ENCODE measurements around the gene FAM168A.

The FAM168A gene

DNA sequence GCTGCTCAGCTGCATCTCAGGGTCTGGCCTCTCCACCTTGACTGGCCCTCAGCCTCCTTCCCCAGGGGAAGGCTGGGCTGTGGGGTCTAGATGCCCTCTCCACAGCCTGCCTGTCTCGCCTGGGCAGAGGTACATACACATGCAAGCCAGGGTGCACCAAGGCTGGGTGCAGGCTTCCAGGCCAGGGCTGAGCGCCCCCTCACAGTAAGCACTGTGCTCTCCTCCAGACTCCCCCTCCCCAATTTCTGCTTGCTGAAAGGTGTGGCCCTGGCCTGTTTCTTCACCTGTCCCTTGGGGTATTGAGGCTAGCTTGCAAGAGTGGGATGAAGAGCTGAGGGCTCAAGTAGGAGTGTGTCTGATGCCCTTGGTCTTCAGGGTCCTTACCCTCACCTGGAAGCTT, 199.2 kb downstream of the FAM168A start:
- no peak for DNase-seq

DNA sequence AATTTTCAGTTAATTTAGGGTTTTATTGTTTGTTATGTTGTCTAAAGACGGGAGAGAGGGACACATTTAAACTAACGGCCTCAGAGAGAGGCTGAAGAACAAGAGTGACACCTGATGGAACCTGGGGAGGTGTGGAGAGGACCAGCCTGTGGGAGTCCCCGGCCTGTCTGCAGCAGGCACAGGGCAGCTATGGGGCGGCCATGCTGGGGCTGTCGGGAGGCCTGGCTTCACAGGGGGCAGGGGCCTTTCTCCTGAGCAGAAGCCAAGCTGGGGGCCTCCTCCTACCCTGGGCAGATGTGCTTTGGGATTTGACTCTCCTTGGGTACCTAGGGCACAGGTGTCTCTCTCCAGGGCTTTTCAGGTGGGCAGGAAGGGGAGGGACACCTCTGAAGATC, 199.8 kb downstream of the FAM168A start:
- no peak for DNase-seq

GRCh38 chr11:73397468-73398131, 200.3 kb downstream of the FAM168A start:
- no peak for DNase-seq

DNA sequence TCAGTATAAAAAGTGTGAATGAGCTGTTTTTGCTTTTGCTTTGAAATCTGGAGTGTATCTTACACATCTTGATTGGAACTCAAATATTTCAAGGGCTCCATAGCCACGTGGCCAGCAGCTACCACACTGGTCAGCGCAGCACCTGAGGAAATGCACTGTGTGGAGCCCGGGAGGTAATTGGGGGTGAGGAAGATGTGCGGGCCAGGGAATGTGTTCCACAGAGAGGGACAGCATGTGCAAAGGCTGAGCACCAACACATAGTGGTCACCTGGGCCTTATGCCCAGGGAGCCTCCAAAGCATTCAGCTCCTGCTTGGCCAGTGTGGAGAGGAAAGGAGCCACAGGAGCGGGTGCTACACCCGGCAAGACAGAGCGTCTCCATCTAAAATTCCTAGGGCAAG, 200.9 kb downstream of the FAM168A start:
- DNase-seq = no peak

DNA sequence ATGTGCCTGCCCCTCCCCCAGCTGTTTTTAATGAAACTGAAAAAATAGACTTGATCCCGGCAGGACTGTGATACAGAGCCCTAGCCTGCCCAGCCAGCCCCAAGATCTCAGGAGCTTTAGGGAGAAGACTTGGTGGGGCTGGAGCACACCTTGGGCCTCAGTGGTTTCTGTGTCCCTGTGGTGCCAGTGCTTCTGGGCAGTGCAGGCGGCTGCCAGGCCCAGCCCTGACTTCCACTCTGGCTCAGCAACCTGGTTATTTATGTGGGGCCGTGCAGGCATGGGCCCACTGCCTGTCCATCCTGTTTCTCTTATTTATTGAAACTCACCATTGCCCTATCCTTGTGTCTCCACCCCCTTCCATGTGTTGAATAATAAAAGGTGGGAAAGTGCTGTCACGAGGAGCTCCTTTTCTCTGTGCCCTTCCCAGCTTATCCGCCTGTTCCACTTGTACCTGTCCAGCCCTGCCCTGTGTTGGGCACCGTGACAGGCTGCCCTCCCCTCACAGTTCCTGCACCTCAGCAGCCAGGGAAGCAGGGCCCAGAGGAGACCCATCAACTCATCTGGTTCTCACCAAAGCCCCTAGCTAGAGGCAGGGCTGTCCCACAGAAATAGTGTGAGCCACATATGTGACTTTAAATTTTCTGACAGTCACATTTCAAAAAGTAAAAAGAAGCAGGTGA, 201.5 kb downstream of the FAM168A start:
- no peak for DNase-seq

- no peak for DNase-seq
Observed at GRCh38 chr11:73395297-73396208, 202.4 kb downstream of the FAM168A start.

DNA sequence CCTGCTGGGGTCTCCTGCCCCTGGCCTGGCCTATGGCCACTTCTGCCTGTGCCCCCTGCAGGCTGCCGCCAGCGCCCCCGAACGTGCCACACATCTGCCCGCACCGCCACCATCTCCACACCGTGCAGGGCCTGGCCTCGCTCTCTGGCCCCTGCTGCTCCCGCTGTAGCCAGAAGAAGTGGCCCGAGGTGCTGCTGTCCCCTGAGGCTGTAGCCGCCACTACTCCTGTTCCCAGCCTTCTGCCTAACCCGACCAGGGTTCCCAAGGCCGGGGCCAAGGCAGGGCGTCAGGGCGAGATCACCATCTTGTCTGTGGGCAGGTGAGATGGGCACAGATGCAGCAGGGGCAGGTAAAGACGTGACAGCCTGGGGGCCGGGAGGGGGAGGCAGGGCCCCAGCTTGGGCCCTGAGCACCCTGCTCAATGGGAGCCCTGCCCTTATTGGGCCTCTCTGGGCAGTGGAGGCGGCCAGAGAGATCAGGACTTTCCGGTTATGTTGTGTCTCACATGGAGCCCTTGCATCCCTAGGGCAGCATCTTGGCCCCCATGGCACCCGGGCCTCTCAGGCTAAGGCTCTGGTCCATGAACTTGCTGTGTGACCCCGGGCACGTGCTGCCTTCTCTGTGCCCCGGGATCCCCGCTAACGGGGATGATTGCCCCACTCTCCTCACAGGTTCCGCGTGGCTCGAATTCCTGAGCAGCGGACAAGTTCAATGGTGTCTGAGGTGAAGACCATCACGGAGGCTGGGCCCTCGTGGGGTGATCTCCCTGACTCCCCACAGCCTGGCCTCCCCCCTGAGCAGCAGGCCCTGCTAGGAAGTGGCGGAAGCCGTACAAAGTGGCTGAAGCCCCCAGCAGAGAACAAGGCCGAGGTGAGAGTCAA, 203.3 kb downstream of the FAM168A start:
- no peak for DNase-seq

DNA sequence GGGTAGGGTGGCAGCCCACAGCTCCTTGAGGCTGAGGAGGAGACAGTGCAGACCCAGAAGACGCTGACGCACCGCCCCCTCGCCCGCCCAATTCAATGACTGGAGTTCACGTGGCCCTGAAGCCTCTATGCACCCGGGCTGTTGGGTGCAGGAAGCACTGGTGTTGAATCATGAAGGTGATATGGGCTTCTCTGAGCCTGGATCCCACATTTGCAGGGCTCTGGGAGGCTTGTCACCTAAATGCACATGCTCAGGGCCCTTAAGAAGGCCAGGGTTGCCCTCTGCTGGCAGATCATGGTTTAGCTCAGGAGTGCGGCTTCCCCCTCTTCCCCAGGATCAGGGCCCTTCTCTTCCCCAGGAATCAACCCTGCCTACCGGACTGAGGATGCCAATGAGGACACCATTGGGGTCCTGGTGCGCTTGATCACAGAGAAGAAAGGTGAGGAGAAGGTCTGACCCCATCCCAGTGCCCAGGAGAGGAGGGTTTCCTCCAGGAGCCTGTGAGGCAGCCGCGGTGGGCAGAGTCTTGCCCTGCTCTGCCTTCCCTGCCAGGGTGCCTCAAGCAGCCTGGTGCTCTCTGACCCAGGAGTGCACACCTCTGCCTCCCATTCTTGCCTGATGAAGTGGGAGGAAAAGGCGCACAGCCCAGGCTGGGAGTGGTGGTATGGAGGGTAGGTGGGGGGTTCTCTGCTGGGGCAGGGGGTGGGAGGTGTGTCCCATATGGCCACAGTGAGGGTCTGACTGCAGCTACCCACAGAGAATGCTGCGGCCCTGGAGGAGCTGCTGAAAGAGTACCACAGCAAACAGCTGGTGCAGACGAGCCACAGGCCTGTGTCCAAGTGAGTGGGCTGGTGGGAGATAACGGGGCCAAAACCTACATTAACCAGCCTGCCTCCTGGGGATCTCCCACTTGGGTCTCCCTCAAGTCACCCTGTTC, 204.2 kb downstream of the FAM168A start:
- DNase-seq = peak; percentile 55 to 88

DNA sequence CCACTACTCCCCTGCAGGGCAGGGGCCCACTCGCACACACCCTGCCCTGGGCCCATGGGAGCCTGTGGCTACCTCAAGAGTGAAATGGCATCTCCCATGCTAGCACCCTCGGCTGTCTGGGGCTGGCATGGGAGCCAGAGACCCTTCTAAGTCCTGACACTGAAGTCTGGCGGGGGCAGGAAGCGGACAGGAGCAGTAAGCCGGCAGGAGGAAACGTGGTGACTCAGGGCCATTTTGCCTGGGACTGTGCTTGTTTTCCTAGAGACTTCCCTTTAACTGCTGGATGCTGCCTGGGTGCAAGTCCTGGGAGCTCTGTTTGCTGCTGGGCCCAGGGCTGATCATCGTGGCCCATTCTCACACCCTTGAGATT, 204.9 kb downstream of the FAM168A start:
- DNase-seq = no peak

GRCh38 chr11:73392108-73393010, 205.6 kb downstream of the FAM168A start:
- no peak for DNase-seq

GRCh38 chr11:73391665-73392064, 206.2 kb downstream of the FAM168A start:
- no peak for DNase-seq

GRCh38 chr11:73390601-73391565, 207.0 kb downstream of the FAM168A start:
- no peak for DNase-seq

DNA sequence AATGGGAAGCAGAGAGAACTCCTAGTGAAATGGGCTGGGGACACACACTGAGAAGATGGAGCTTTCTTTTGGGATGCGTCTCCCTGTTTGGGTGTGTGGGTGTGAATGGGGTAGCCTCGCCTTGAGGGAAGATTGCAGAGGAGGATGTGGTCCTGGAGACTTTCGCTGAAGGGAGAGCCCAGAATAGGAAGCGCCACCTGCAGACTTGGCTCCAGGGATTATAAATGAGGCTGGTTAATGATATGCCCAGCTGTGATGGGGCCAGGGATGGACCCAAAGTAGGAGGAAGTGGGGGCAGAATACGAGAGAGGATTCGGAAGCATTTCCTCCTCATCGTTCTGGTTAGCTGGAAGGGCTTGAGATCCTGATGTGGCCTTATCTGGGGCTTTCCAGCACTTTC, 208.0 kb downstream of the FAM168A start:
- no peak for DNase-seq

- DNase-seq = no peak
Observed at GRCh38 chr11:73389134-73389525, 208.8 kb downstream of the FAM168A start.

- DNase-seq = peak; percentile 12 to 31
Observed at GRCh38 chr11:73388265-73389133, 209.4 kb downstream of the FAM168A start.

GRCh38 chr11:73387594-73388264, 210.2 kb downstream of the FAM168A start:
- peak in 1 of 2 donors; percentile 39 for DNase-seq

- DNase-seq = no peak
Observed at GRCh38 chr11:73386546-73386945, 211.4 kb downstream of the FAM168A start.

DNA sequence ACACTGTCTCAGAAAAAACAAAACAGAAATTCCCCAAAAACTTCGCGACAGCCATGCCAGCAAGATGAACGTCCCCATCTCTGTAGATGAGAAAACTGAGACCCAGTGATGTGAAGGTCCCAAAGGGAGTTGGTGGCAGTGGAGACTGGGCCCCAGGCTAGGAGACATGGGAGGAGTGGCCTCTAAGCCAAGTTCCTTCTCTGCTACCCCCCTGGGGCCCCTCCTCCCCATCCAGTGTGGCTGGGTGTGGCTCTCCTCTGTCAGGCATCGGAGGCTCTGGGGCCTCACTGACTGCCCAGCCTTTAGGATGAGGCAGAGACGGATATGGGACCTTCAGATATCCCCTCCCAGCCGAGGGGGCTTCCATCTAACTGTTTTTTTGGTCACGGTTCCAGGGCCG, 211.9 kb downstream of the FAM168A start:
- peak; percentile 47 to 59 for DNase-seq
